GM19372 (cell line): ENCODE data around the gene PHLDB2.

ENCODE experiments used
- ATAC-seq: cut with Tn5 transposase; IDR thresholded peaks from one replicate; pipeline ENCODE4 v1.9.1; 2021; ENCODE audit warnings: mild to moderate bottlenecking, low read depth, moderate library complexity; ENCODE audit not compliant: unreplicated experiment

The PHLDB2 gene

GRCh38 chr3:111874177-111874820, 15.2 kb downstream of the PHLDB2 start:
- no peak for ATAC-seq

GRCh38 chr3:111881480-111881879, 22.4 kb downstream of the PHLDB2 start:
- no peak for ATAC-seq

GRCh38 chr3:111882194-111882593, 23.1 kb downstream of the PHLDB2 start:
- no peak for ATAC-seq

GRCh38 chr3:111882799-111883198, 23.7 kb downstream of the PHLDB2 start:
- peak; percentile 100 for ATAC-seq

GRCh38 chr3:111884411-111885018, 25.4 kb downstream of the PHLDB2 start:
- no peak for ATAC-seq

GRCh38 chr3:111885578-111885977, 26.5 kb downstream of the PHLDB2 start:
- no peak for ATAC-seq

- ATAC-seq, result no peak
Observed at GRCh38 chr3:111890051-111890580, 31.1 kb downstream of the PHLDB2 start.

- no peak for ATAC-seq
Observed at GRCh38 chr3:111892070-111892469, 33.0 kb downstream of the PHLDB2 start.

GRCh38 chr3:111895071-111895470, 36.0 kb downstream of the PHLDB2 start:
- no peak for ATAC-seq

GRCh38 chr3:111899966-111900365, 40.9 kb downstream of the PHLDB2 start:
- ATAC-seq, result no peak

- no peak for ATAC-seq
Observed at GRCh38 chr3:111901637-111902036, 42.6 kb downstream of the PHLDB2 start.

- ATAC-seq, result no peak
Observed at GRCh38 chr3:111902534-111902933, 43.5 kb downstream of the PHLDB2 start.

GRCh38 chr3:111903067-111903511, 44.0 kb downstream of the PHLDB2 start:
- no peak for ATAC-seq

GRCh38 chr3:111904376-111905241, 45.5 kb downstream of the PHLDB2 start:
- no peak for ATAC-seq

GRCh38 chr3:111906656-111907055, 47.6 kb downstream of the PHLDB2 start:
- no peak for ATAC-seq

GRCh38 chr3:111907151-111907550, 48.1 kb downstream of the PHLDB2 start:
- ATAC-seq, result no peak

GRCh38 chr3:111910806-111911205, 51.7 kb downstream of the PHLDB2 start:
- no peak for ATAC-seq

- no peak for ATAC-seq
Observed at GRCh38 chr3:111911446-111911845, 52.4 kb downstream of the PHLDB2 start.

GRCh38 chr3:111913163-111913763, 54.2 kb downstream of the PHLDB2 start:
- ATAC-seq, result no peak

- ATAC-seq, result no peak
Observed at GRCh38 chr3:111915905-111916304, 56.8 kb downstream of the PHLDB2 start.

GRCh38 chr3:111917300-111917699, 58.2 kb downstream of the PHLDB2 start:
- ATAC-seq, result no peak
